ENCODE results near the gene TOR2A.

Gene TOR2A

GRCh38 chr9:127746959-127747569 is 12.0 kb upstream of the TOR2A start:
- Histone ChIP-seq H4K20me1 (ENCODE audit: insufficient read depth, low read length) (no peaks in the 10 kb centered on the region), H2AFZ (ENCODE audit: low read length) (no peak overlapping the region), H3K9me3 (replicated peaks; ENCODE audit: insufficient read depth, low read length) (no peaks in the 10 kb centered on the region), H3K4me2 (ENCODE audit: low read depth, low read length) (no peak overlapping the region), H3F3A (ENCODE audit: insufficient read depth, low read length) (no peaks in the 10 kb centered on the region), H3K4me3 (ENCODE audit: low read length) (no peak overlapping the region), H3K36me3 (replicated peaks; ENCODE audit: insufficient read depth, low read length) (no peaks in the 10 kb centered on the region), H3K79me2 (ENCODE audit: low read length) (no peaks in the 10 kb centered on the region), H3K27me3 (replicated peaks; ENCODE audit: insufficient read depth, low read length) (no peaks in the 10 kb centered on the region), H3K27ac (ENCODE audit: low read length) (no peak overlapping the region), H3K9me2 (replicated peaks; ENCODE audit: insufficient read depth, low read length) (no peaks in the 10 kb centered on the region), H3K4me1 (ENCODE audit: low read length) (no peaks in the 10 kb centered on the region), H3K9ac (ENCODE audit: low read length) (no peak overlapping the region)
- TF ChIP-seq EZH2phosphoT487 (IDR thresholded peaks at IDR 0.05; ENCODE audit: low read length) (no peak), EZH2 (optimal IDR thresholded peaks at IDR 0.05; ENCODE audit: low read depth, low read length) (no peak), CTCF (IDR thresholded peaks at IDR 0.05; ENCODE audit: low read length) (no peak)
- DNase-seq, result no peak

- no peaks in the 10 kb centered on the region for H3K9me3 ChIP-seq (replicated peaks; ENCODE audit: insufficient read depth, low read length)
- H3K4me2 ChIP-seq (ENCODE audit: low read depth, low read length), result no peak overlapping the region
- no peak overlapping the region for H3K9ac ChIP-seq (ENCODE audit: low read length)
- no peaks in the 10 kb centered on the region for H3K36me3 ChIP-seq (replicated peaks; ENCODE audit: insufficient read depth, low read length)
- no peaks in the 10 kb centered on the region for H4K20me1 ChIP-seq (ENCODE audit: insufficient read depth, low read length)
- no peak for TF ChIP-seq CTCF (IDR thresholded peaks at IDR 0.05; ENCODE audit: low read length)
- no peak for TF ChIP-seq EZH2phosphoT487 (IDR thresholded peaks at IDR 0.05; ENCODE audit: low read length)
- TF ChIP-seq EZH2 (optimal IDR thresholded peaks at IDR 0.05; ENCODE audit: low read depth, low read length), result no peak
- no peak for DNase-seq
- H3K27ac ChIP-seq (ENCODE audit: low read length), result no peak overlapping the region
- no peak overlapping the region for H3K4me3 ChIP-seq (ENCODE audit: low read length)
- no peaks in the 10 kb centered on the region for H3K4me1 ChIP-seq (ENCODE audit: low read length)
- H3F3A ChIP-seq (ENCODE audit: insufficient read depth, low read length), result no peaks in the 10 kb centered on the region
- no peaks in the 10 kb centered on the region for H3K79me2 ChIP-seq (ENCODE audit: low read length)
- no peaks in the 10 kb centered on the region for H3K27me3 ChIP-seq (replicated peaks; ENCODE audit: insufficient read depth, low read length)
- no peaks in the 10 kb centered on the region for H3K9me2 ChIP-seq (replicated peaks; ENCODE audit: insufficient read depth, low read length)
- H2AFZ ChIP-seq (ENCODE audit: low read length), result no peak overlapping the region
Observed at GRCh38 chr9:127744398-127745110, 9.5 kb upstream of the TOR2A start.

GRCh38 chr9:127742435-127743088 is 7.5 kb upstream of the TOR2A start:
- DNase-seq, result no peak
- Histone ChIP-seq H3K27ac (ENCODE audit: low read length) (no peak overlapping the region), H3K4me2 (ENCODE audit: low read depth, low read length) (no peak overlapping the region), H3K4me1 (ENCODE audit: low read length) (no peaks in the 10 kb centered on the region), H3K4me3 (ENCODE audit: low read length) (no peak overlapping the region), H3K9ac (ENCODE audit: low read length) (no peak overlapping the region), H3K36me3 (replicated peaks; ENCODE audit: insufficient read depth, low read length) (no peaks in the 10 kb centered on the region), H3K79me2 (ENCODE audit: low read length) (no peaks in the 10 kb centered on the region), H3F3A (ENCODE audit: insufficient read depth, low read length) (0 out of 2 replicates have a peak, but pooled peaks cover 7% of the 10 kb centered on the region), H3K9me2 (replicated peaks; ENCODE audit: insufficient read depth, low read length) (no peaks in the 10 kb centered on the region), H3K27me3 (replicated peaks; ENCODE audit: insufficient read depth, low read length) (no peaks in the 10 kb centered on the region), H2AFZ (ENCODE audit: low read length) (no peak overlapping the region), H4K20me1 (ENCODE audit: insufficient read depth, low read length) (no peaks in the 10 kb centered on the region), H3K9me3 (replicated peaks; ENCODE audit: insufficient read depth, low read length) (no peaks in the 10 kb centered on the region)
- no peak for TF ChIP-seq EZH2phosphoT487 (IDR thresholded peaks at IDR 0.05; ENCODE audit: low read length)
- TF ChIP-seq CTCF (IDR thresholded peaks at IDR 0.05; ENCODE audit: low read length), result no peak
- TF ChIP-seq EZH2 (optimal IDR thresholded peaks at IDR 0.05; ENCODE audit: low read depth, low read length), result no peak

Measured in MM.1S (cell line).